Endodermal cell (in vitro differentiated cells): ENCODE results near the gene CATSPER3. TPM values are rescaled to one million over a fixed set of nuclear protein-coding genes. Genes with fewer than 3 reads are reported as not detected.

Source experiments
- DNase-seq: peaks from one replicate; pipeline ENCODE4 v3.0.0-alpha.2; 2017
- H3K27ac ChIP-seq: 2 replicates; pipeline ENCODE4 v1.5.1; 2013; ENCODE audit warnings: mild to moderate bottlenecking, low read depth, low read length, moderate library complexity
- H3K27me3 ChIP-seq: 2 replicates; pipeline ENCODE4 v1.6.1; 2013; ENCODE audit warnings: mild to moderate bottlenecking, low read length, moderate library complexity; ENCODE audit not compliant: insufficient read depth, control insufficient read depth, poor library complexity, severe bottlenecking
- H3K36me3 ChIP-seq: 2 replicates; pipeline ENCODE4 v1.7.0; 2013; ENCODE audit warnings: mild to moderate bottlenecking, low read length, moderate library complexity; ENCODE audit not compliant: control insufficient read depth, insufficient read depth
- H3K4me1 ChIP-seq: one replicate; pipeline ENCODE4 v1.7.0; 2013; ENCODE audit warnings: low read length; ENCODE audit not compliant: control insufficient read depth, insufficient read depth
- H3K4me3 ChIP-seq: 2 replicates; pipeline ENCODE4 v1.5.1; 2013; ENCODE audit warnings: mild to moderate bottlenecking, low read length, moderate library complexity
- H3K9ac ChIP-seq: 2 replicates; pipeline ENCODE4 v1.6.1; 2013; ENCODE audit warnings: mild to moderate bottlenecking, low read length, moderate library complexity; ENCODE audit not compliant: poor library complexity, severe bottlenecking; ENCODE audit errors: extremely low read depth
- H3K9me3 ChIP-seq: 2 replicates; pipeline ENCODE4 v1.6.1; 2013; ENCODE audit warnings: mild to moderate bottlenecking, low read length, moderate library complexity; ENCODE audit not compliant: control insufficient read depth
- H3K27ac Mint-ChIP-seq: 2 replicates; pipeline ENCODE4 v1.8.0; 2020; ENCODE audit warnings: mixed read lengths
- H3K27me3 Mint-ChIP-seq: 2 replicates; pipeline ENCODE4 v1.8.0; 2021; ENCODE audit warnings: mild to moderate bottlenecking, mixed read lengths; ENCODE audit not compliant: insufficient read depth
- H3K36me3 Mint-ChIP-seq: 2 replicates; pipeline ENCODE4 v1.8.0; 2020; ENCODE audit warnings: low read depth, mixed read lengths
- H3K4me1 Mint-ChIP-seq: 2 replicates; pipeline ENCODE4 v1.8.0; 2020; ENCODE audit warnings: mixed read lengths
- H3K4me3 Mint-ChIP-seq: 2 replicates; pipeline ENCODE4 v1.8.0; 2020; ENCODE audit warnings: mild to moderate bottlenecking, moderate library complexity, mixed read lengths
- H3K9me3 Mint-ChIP-seq: 2 replicates; pipeline ENCODE4 v1.8.0; 2020; ENCODE audit warnings: mild to moderate bottlenecking, mixed read lengths
- CTCF ChIP-seq: fragments of 200-600 bp; sonication (generic); conservative IDR thresholded peaks from 2 replicates; pipeline ENCODE4 v1.5.0; 2021; ENCODE audit warnings: antibody characterized with exemption, mild to moderate bottlenecking
- WGBS, 2 experiments: methylation state at CpG; one replicate each; pipeline versions ENCODE4 v1.1.5 to v1.1.7; 2013; ENCODE audit warnings: missing lambda C conversion rate in 2 of 2, mixed read lengths in 1 of 2; ENCODE audit not compliant: insufficient coverage in 1 of 2, insufficient read length in 1 of 2; 5-methylcytosine and 5-hydroxymethylcytosine counted together
- total RNA-seq, 2 donors: library from RNA; stranded (reverse); fragmentation: NEBNext Ultra II Directional in 1 of 2; extraction: Animal tissue kit (Norgen Biotek cat#: 25700) in 1 of 2; gene quantifications; 2 replicates in 1 of 2; 3 replicates in 1 of 2; pipeline ENCODE4 v1.2.1, GENCODE V29; 2021

The CATSPER3 gene
- total RNA-seq, 2 donors from 2014 or later = 0.64 to 0.68 TPM

DNA sequence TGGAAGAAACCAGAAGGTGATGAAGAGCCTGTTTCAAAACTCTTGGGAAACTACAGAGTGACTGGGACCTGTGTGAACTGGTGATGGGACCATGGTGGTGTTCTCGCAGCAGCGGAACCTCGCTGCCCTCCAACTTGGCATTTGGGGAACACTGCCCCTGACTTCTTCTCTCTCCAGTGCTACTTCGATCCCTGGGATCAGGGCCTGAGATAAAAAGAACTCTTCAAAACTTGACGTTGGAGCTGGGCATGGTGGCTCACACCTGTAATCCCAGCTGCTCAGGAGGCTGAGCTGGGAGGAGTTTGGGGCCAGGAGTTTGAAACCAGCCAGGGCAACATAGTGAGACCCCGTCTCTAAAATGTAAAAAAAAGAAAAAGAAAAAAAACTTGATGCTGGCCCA, 48.2 kb downstream of the CATSPER3 start:
- H3K9ac ChIP-seq = no peak overlapping the region
- DNase-seq = peak; percentile 13
- no peak overlapping the region for H3K27ac ChIP-seq
- H3K4me1 Mint-ChIP-seq = no peaks in the 10 kb centered on the region
- no peak for TF ChIP-seq CTCF
- H3K27me3 ChIP-seq = peaks cover 5% of the 10 kb centered on the region
- H3K36me3 ChIP-seq = no peaks in the 10 kb centered on the region
- no peaks in the 10 kb centered on the region for H3K9me3 Mint-ChIP-seq
- no peak overlapping the region for H3K4me3 Mint-ChIP-seq
- peaks cover 29% of the 10 kb centered on the region for H3K27me3 Mint-ChIP-seq
- no peak overlapping the region for H3K4me3 ChIP-seq
- no peaks in the 10 kb centered on the region for H3K36me3 Mint-ChIP-seq
- WGBS, 2 experiments = 91 to 95% methylated on average over 6 of the region's 6 CpGs
- no peak overlapping the region for H3K27ac Mint-ChIP-seq
- H3K4me1 ChIP-seq = no peaks in the 10 kb centered on the region
- no peaks in the 10 kb centered on the region for H3K9me3 ChIP-seq

GRCh38 chr5:135016861-135017290, 49.2 kb downstream of the CATSPER3 start:
- WGBS, 2 experiments = 83 to 92% methylated on average over 9 to 11 of the region's 11 CpGs
- Histone ChIP-seq H3K4me3 (no peak overlapping the region), H3K27ac (no peak overlapping the region), H3K9me3 (no peaks in the 10 kb centered on the region), H3K36me3 (no peaks in the 10 kb centered on the region), H3K9ac (no peak overlapping the region), H3K27me3 (peaks cover 14% of the 10 kb centered on the region), H3K4me1 (no peaks in the 10 kb centered on the region)
- Mint-ChIP-seq H3K36me3 (no peaks in the 10 kb centered on the region), H3K27ac (no peak overlapping the region), H3K27me3 (peaks cover 38% of the 10 kb centered on the region), H3K4me3 (no peak overlapping the region), H3K4me1 (no peaks in the 10 kb centered on the region), H3K9me3 (no peaks in the 10 kb centered on the region)
- peak; percentile 81 for DNase-seq
- TF ChIP-seq CTCF = no peak

- Histone ChIP-seq H3K27ac (no peak overlapping the region), H3K9ac (no peak overlapping the region), H3K9me3 (no peaks in the 10 kb centered on the region), H3K4me3 (no peak overlapping the region), H3K27me3 (peaks cover 17% of the 10 kb centered on the region), H3K4me1 (no peaks in the 10 kb centered on the region), H3K36me3 (no peaks in the 10 kb centered on the region)
- Mint-ChIP-seq H3K4me1 (no peaks in the 10 kb centered on the region), H3K27me3 (peaks cover 52% of the 10 kb centered on the region), H3K36me3 (no peaks in the 10 kb centered on the region), H3K9me3 (no peaks in the 10 kb centered on the region), H3K27ac (no peak overlapping the region), H3K4me3 (no peak overlapping the region)
- 79 to 92% methylated on average over 4 of the region's 4 CpGs for WGBS, 2 experiments
- no peak for DNase-seq
- TF ChIP-seq CTCF = no peak
Measured at GRCh38 chr5:135018457-135018856, 50.8 kb downstream of the CATSPER3 start.
